Measurements from ENCODE around the gene EIF2D. TPM values are rescaled to one million over a fixed set of nuclear protein-coding genes. Genes with fewer than 3 reads are reported as not detected.

Gene EIF2D
- total RNA-seq, 4 donors from 2014 or later: 20.9 to 57.3 (median 39.5) TPM

DNA sequence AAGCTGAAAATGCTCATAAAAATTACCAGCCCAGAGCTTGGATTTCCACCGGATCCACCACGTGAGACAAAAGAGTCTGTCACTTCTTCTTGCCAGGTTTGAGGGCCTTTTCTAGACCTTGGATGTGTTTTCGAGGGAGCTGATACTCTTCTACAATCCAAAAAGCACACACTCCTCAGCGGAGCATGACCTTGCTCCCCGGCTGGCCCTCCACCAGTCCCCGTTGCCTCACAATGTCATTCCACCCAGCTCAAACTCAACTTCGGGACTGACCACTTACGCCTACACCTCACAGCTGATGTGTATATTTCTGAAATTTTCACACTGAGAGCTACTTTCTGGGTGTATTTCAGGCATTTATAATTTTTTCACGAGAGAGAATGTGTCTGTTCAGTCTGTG, 20.6 kb downstream of the EIF2D start:
- H3K9me3 ChIP-seq: no peaks in the 10 kb centered on the region
- H3K27me3 ChIP-seq: no peaks in the 10 kb centered on the region
- in situ Hi-C loops (cut with MboI; ENCODE audit: low pct_ligation_motif_present in 1 of 4, low pct_unique_long_range_greater_than_20kb in 1 of 4, low sequenced_read_pairs in 3 of 4): loop anchor here in 1 of 4 donors (25.0 kb wide), 1 partner anchor 104 kb away; no protein-coding TSS in a partner anchor
- peaks cover 0 to 14% (median 1%) of the 10 kb centered on the region in 4 donors for H3K4me1 ChIP-seq
- no peak for TF ChIP-seq POLR2AphosphoS5 (IDR thresholded peaks at IDR 0.05)
- TF ChIP-seq EP300 (IDR thresholded peaks at IDR 0.05; ENCODE audit: low read depth): no peak
- TF ChIP-seq, protein P1, sequence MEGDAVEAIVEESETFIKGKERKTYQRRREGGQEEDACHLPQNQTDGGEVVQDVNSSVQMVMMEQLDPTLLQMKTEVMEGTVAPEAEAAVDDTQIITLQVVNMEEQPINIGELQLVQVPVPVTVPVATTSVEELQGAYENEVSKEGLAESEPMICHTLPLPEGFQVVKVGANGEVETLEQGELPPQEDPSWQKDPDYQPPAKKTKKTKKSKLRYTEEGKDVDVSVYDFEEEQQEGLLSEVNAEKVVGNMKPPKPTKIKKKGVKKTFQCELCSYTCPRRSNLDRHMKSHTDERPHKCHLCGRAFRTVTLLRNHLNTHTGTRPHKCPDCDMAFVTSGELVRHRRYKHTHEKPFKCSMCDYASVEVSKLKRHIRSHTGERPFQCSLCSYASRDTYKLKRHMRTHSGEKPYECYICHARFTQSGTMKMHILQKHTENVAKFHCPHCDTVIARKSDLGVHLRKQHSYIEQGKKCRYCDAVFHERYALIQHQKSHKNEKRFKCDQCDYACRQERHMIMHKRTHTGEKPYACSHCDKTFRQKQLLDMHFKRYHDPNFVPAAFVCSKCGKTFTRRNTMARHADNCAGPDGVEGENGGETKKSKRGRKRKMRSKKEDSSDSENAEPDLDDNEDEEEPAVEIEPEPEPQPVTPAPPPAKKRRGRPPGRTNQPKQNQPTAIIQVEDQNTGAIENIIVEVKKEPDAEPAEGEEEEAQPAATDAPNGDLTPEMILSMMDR (IDR thresholded peaks at IDR 0.05): no peak
- TF ChIP-seq POLR2A (IDR thresholded peaks at IDR 0.05): no peak
- peaks cover 0 to 50% (median 10%) of the 10 kb centered on the region in 4 donors for H3K36me3 ChIP-seq
- H3K4me3 ChIP-seq: no peak overlapping the region
- no peak overlapping the region for H3K27ac ChIP-seq
- intact Hi-C loops (cut with DNase I; ENCODE audit: low total_unique reads): no loop called here
- 88 to 98% methylated on average over 5 to 9 of the region's 9 CpGs for WGBS, 2 donors (ENCODE audit: low coverage in 1 of 2)
- DNase-seq: no peak

DNA sequence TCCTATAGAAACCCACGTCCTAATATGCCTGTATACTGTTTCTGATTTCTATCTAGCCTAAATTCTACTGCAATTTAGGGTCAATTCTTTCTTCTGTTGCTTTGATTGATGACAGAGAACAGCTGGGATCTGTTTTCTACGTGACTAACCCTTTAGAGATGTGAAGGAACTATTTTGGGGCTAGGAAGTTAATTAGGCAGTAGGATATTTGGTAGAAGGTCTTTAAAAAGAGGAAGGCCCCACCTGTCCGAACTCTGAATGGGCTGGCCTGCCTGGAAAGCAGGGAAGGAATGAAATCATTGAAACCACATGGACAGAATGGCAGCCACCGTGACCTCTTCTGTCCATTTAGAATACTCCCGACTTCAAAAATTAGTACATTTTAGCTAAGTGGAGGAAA, 21.0 kb downstream of the EIF2D start:
- H3K36me3 ChIP-seq: peaks cover 0 to 45% (median 8%) of the 10 kb centered on the region in 4 donors
- intact Hi-C loops (cut with DNase I; ENCODE audit: low total_unique reads): no loop called here
- no peaks in the 10 kb centered on the region for H3K9me3 ChIP-seq
- in situ Hi-C loops (cut with MboI; ENCODE audit: low pct_ligation_motif_present in 1 of 4, low pct_unique_long_range_greater_than_20kb in 1 of 4, low sequenced_read_pairs in 3 of 4): loop anchor here in 1 of 4 donors (25.0 kb wide), 1 partner anchor 104 kb away; no protein-coding TSS in a partner anchor
- WGBS, 2 donors (ENCODE audit: low coverage in 1 of 2): 82 to 84% methylated on average over 5 of the region's 5 CpGs
- H3K4me1 ChIP-seq: peaks cover 0 to 14% (median 1%) of the 10 kb centered on the region in 4 donors
- no peak overlapping the region for H3K27ac ChIP-seq
- TF ChIP-seq POLR2A (IDR thresholded peaks at IDR 0.05) (no peak), EP300 (IDR thresholded peaks at IDR 0.05; ENCODE audit: low read depth) (no peak)
- no peak for DNase-seq
- H3K4me3 ChIP-seq: no peak overlapping the region
- no peaks in the 10 kb centered on the region for H3K27me3 ChIP-seq

- no peak overlapping the region for H3K4me3 ChIP-seq
- DNase-seq: no peak
- intact Hi-C loops (cut with DNase I; ENCODE audit: low total_unique reads) (no loop called here), in situ Hi-C loops (cut with MboI; ENCODE audit: low pct_ligation_motif_present in 1 of 4, low pct_unique_long_range_greater_than_20kb in 1 of 4, low sequenced_read_pairs in 3 of 4) (loop anchor here in 1 of 4 donors (25.0 kb wide), 1 partner anchor 103 kb away; no protein-coding TSS in a partner anchor)
- H3K27me3 ChIP-seq: no peaks in the 10 kb centered on the region
- peaks cover 0 to 14% (median 1%) of the 10 kb centered on the region in 4 donors for H3K4me1 ChIP-seq
- TF ChIP-seq POLR2A (IDR thresholded peaks at IDR 0.05) (no peak), EP300 (IDR thresholded peaks at IDR 0.05; ENCODE audit: low read depth) (no peak), POLR2AphosphoS5 (IDR thresholded peaks at IDR 0.05) (no peak)
- TF ChIP-seq, protein P1 (IDR thresholded peaks at IDR 0.05): no peak
- 51 to 52% methylated on average over 7 to 8 of the region's 8 CpGs for WGBS, 2 donors (ENCODE audit: low coverage in 1 of 2)
- H3K27ac ChIP-seq: peak overlapping the region in 1 of 4 donors; percentile 15
- peaks cover 0 to 36% (median 8%) of the 10 kb centered on the region in 4 donors for H3K36me3 ChIP-seq
- no peaks in the 10 kb centered on the region for H3K9me3 ChIP-seq
Measured at GRCh38 chr1:206590025-206590758, 22.1 kb downstream of the EIF2D start.

DNA sequence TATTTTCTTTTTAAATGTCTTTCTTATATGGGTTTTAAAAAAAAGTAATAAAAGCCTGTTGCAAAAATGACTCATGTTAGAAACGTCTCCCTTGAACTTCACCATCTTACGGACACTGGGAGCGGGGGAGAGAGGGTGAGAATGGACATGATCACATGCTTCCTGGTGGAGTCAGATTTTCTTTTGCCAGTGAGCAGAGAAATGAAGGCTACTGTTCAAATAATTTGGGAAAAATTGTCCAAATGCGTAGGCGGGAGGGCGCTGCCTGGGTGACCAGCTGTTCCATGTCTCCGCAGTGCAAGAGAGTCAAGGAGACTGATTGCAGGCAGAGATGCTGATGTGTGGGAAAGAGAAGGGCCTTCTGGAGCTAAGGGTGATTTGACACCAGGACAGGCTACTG, 23.1 kb downstream of the EIF2D start:
- H3K4me3 ChIP-seq: no peak overlapping the region
- H3K4me1 ChIP-seq: peaks cover 0 to 14% (median 1%) of the 10 kb centered on the region in 4 donors
- peak in 1 of 3 donors; percentile 21 for TF ChIP-seq POLR2AphosphoS5 (IDR thresholded peaks at IDR 0.05)
- TF ChIP-seq, protein P1 (IDR thresholded peaks at IDR 0.05): no peak
- in situ Hi-C loops (cut with MboI; ENCODE audit: low pct_ligation_motif_present in 1 of 4, low pct_unique_long_range_greater_than_20kb in 1 of 4, low sequenced_read_pairs in 3 of 4) (loop anchor here (10.0 to 25.0 kb wide), 2 partner anchors 102 to 104 kb away; no protein-coding TSS in a partner anchor), intact Hi-C loops (cut with DNase I; ENCODE audit: low total_unique reads) (no loop called here)
- H3K9me3 ChIP-seq: no peaks in the 10 kb centered on the region
- H3K36me3 ChIP-seq: peaks cover 0 to 26% (median 6%) of the 10 kb centered on the region in 4 donors
- no peak for DNase-seq
- H3K27me3 ChIP-seq: no peaks in the 10 kb centered on the region
- peak overlapping the region; percentile 0 to 30 (median 22) for H3K27ac ChIP-seq
- WGBS, 2 donors (ENCODE audit: low coverage in 1 of 2): 63 to 68% methylated on average over 7 of the region's 7 CpGs

All from transverse colon (tissue), 4 donors.